Measurements from ENCODE around the gene TBC1D22A.

Gene TBC1D22A

GRCh38 chr22:47032956-47033647 is 270.7 kb downstream of the TBC1D22A start:
- DNase-seq (ENCODE audit: low spot score) = no peak

GRCh38 chr22:47033648-47034000 is 271.2 kb downstream of the TBC1D22A start:
- no peak for DNase-seq (ENCODE audit: low spot score)

- no peak for DNase-seq (ENCODE audit: low spot score)
Observed at GRCh38 chr22:47034076-47034808, 271.8 kb downstream of the TBC1D22A start.

- DNase-seq (ENCODE audit: low spot score) = no peak
Observed at GRCh38 chr22:47034905-47035419, 272.5 kb downstream of the TBC1D22A start.

GRCh38 chr22:47035425-47035881 is 273.0 kb downstream of the TBC1D22A start:
- DNase-seq (ENCODE audit: low spot score) = no peak

- no peak for DNase-seq (ENCODE audit: low spot score)
Observed at GRCh38 chr22:47036352-47036751, 273.9 kb downstream of the TBC1D22A start.

GRCh38 chr22:47036936-47037485 is 274.6 kb downstream of the TBC1D22A start:
- no peak for DNase-seq (ENCODE audit: low spot score)

GRCh38 chr22:47038206-47038835 is 275.9 kb downstream of the TBC1D22A start:
- DNase-seq (ENCODE audit: low spot score) = no peak

- no peak for DNase-seq (ENCODE audit: low spot score)
Observed at GRCh38 chr22:47039356-47039755, 276.9 kb downstream of the TBC1D22A start.

- DNase-seq (ENCODE audit: low spot score) = no peak
Observed at GRCh38 chr22:47040486-47041270, 278.2 kb downstream of the TBC1D22A start.

GRCh38 chr22:47041271-47042115 is 279.0 kb downstream of the TBC1D22A start:
- DNase-seq (ENCODE audit: low spot score) = no peak

- no peak for DNase-seq (ENCODE audit: low spot score)
Observed at GRCh38 chr22:47042116-47042825, 279.8 kb downstream of the TBC1D22A start.

- DNase-seq (ENCODE audit: low spot score) = no peak
Observed at GRCh38 chr22:47042861-47043496, 280.5 kb downstream of the TBC1D22A start.

- DNase-seq (ENCODE audit: low spot score) = peak; percentile 60
Observed at GRCh38 chr22:47043835-47044721, 281.6 kb downstream of the TBC1D22A start.

GRCh38 chr22:47044722-47045535 is 282.5 kb downstream of the TBC1D22A start:
- no peak for DNase-seq (ENCODE audit: low spot score)

- no peak for DNase-seq (ENCODE audit: low spot score)
Observed at GRCh38 chr22:47045691-47046410, 283.4 kb downstream of the TBC1D22A start.

Measured in COLO829 (cell line).